HG02884 (cell line): ENCODE results near the gene AVL9.
"Not testable (repeated sequence)": the region's sequence is repeated elsewhere in the genome, so short reads cannot be mapped to it uniquely, and the experiment has no call there.

Experiments used
- ATAC-seq: cut with Tn5 transposase; IDR thresholded peaks from one replicate; pipeline ENCODE4 v1.9.1; 2021; ENCODE audit warnings: mild to moderate bottlenecking, moderate library complexity; ENCODE audit not compliant: unreplicated experiment

AVL9 gene

DNA sequence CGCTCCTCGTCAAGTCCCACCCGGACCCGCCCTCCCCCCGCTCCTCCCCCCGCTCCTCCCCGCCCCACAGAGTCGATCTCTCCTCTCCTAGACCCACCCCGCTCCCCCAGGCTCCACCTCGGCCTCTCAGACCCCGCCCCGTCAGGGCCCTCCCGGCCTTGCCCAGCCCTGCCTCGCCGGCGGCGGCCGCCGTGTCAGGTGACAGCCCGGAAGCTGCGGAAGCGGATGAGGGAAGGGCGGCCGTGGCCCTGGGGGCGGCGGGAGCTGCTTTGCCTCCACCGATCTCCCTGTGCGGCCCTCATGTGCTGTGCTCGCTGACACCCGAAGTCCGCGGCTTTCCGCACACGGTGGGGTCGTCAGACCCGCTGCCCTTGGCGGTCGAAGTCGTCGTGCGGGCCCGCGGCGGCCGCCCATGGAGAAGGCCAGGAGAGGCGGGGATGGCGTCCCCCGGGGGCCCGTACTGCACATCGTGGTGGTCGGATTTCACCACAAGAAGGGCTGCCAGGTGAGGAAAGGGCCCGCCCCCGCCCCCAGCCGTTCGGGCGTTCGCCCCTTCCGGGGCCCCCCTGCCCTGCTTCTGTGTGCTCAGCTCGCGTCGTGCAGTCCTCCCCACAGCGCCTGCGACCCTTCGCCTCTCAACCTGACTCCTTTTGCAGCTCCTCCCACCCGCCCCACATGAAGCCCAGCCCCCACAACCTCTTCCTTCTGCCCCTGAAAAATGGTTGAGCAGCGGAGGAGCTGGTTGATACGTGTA is at the start of gene AVL9:
AVL9 (plus strand) TSS at position 192 of the 754 bp plus-strand sequence; CDS start at position 413, 221 bp downstream.
- peak; percentile 90 for ATAC-seq

DNA sequence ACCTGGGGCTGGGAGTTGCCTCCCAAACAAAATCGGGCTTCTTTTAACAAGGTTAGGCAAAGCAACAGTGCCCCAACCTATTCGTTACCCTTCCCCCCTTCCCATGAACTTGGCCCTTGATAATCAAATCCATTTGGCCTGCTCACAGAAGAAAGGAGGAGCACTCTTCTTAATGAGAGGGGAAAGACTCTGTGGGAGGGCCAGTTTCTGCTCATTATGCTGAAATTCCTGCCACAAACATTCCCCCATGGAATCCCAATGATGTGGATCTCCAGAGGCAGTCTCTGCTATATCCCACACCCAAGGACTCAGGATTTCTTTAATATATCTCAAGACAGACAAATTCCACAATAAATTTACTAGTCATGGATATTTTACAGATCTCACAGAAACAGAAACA is 48.1 kb upstream of the AVL9 start:
- ATAC-seq, result no peak

DNA sequence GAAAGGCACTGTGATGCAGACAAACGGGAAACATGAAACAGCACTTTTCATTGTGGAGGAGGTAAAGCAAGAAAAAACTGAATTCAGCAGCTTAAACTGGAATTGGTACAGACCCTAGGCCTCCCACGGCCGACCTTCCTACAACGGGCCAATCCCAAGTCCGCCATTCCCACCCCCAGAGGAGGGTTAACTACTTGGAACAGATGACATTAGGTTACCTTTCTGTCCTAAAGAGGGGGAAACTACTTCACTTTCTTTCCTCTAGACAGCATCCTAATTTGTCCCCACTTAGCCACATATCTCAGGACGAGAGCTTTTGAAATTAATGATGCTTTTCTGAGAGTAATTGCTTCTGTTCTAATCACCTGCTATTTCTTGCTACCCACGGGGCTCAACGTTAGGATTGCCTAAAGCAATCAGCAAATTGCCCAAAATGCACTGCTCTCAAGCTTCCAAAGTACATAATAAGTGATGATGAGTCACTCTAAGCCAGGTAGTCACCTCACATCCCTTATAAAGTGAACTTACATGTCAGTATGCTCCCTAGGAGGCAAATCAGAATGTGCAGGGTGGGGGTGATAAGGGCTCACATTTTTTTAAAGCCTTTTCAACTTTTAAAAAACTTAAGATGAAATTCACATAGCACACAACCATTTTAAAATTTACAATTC is 41.8 kb upstream of the AVL9 start:
- ATAC-seq, result no peak

DNA sequence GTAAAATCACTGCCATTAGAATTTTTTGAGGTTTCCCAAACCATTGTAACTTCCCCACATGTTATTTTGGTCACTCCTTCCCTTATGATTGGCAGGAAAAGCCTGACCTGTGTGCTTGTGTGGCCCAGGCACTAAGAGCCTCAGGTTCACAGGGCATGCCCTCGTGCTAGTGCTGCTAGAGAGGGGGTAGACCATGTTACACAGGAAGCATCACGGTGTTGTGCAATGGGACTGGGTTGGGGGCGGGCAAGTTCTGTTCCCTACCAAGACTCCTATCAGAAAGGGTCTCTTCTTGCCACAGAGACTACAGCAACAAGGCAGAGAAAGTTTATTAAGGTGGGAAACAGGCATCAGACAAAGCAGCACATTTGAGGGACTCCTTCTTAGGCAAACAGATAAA is 37.3 kb upstream of the AVL9 start:
- no peak for ATAC-seq

DNA sequence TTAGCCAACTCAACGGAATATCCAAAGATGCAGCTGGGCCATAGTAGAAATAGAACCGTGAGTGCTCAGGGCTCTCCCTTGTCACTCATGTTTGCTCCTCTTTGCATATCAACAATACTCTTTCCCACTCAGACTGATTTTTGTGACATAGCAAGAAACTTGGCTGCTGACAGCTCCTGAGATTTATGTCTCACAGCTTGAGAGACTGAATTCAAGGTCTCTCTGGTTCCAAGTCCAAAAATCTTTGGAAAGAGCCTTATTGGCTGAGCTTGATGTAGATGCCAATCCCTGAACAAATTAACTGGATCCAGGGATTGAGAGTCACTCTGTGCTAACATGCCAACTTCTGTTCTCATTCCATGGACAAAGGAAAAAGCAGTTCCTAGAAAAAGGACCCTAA is 35.5 kb upstream of the AVL9 start:
- ATAC-seq, result no peak

DNA sequence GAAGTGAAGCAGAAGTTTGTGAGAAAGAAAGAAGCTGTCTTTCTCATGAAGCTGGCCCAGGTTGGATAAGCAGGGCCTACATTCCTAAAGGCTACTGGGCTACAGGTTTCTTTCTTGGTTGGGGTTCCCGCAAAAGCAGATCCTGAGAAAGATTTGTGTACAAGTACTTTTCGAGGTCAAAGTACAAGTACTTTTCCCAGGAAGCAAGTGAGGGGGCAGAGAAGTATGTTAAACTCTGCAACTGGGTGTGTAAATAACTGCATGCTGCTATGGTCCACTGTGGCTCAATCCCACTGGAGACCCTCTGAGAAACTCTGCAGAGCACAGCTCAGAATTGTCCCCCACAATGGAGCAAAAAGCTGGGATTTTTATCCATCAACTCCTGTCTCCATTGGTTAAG is 33.8 kb upstream of the AVL9 start:
- ATAC-seq, result no peak

DNA sequence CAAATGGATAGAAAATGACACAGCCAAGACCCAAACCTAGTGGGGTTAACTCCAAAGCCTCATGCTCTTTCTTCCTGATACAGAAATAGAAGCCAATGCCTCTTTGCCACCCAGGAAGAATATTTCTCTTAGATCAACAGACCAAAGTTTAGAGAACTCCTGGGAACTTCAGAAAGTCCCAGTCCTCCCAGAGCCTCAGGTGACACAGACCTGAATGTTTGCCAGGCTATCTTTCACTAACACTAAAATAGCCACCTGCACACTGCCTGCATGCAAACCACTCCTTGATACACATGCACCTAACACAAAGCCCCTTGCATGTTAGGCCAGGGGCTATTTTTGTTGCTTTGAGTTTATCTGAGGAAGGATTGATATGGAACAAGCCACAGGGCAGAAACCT is 32.8 kb upstream of the AVL9 start:
- no peak for ATAC-seq

DNA sequence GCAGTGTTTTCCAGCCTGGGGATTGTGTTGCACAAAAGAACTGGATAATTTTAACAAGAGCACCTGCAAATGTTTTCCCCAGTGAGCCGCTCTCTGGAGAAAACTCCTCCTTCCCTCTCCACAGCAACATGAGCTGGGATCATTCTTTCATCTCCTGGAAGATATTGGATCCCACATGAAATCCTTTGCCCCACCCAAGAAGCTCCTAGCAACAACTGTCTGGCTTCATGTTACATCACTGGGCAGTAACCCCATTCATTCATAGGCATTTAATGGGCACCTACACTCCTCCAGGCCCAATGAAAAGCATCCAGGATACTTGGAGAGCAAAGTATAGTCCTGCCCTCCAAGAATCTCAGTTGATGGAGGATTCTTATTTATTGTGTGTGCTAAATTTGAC is 32.3 kb upstream of the AVL9 start:
- ATAC-seq, result no peak

DNA sequence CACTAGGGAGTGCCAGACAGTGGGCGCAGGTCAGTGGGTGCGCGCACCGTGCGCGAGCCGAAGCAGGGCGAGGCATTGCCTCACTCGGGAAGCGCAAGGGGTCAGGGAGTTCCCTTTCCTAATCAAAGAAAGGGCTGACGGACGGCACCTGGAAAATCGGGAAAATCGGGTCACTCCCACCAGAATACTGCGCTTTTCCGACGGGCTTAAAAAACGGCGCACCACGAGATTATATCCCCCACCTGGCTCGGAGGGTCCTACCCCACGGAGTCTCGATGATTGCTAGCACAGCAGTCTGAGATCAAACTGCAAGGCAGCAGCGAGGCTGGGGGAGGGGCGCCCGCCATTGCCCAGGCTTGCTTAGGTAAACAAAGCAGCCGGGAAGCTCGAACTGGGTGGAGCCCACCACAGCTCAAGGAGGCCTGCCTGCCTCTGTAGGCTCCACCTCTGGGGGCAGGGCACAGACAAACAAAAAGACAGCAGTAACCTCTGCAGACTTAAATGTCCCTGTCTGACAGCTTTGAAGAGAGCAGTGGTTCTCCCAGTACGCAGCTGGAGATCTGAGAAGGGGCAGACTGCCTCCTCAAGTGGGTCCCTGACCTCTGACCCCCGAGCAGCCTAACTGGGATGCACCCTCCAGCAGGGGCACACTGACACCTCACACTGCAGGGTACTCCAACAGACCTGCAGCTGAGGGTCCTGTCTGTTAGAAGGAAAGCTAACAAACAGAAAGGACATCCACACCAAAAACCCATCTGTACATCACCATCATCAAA is 30.5 kb upstream of the AVL9 start:
- not testable (repeated sequence) for ATAC-seq

DNA sequence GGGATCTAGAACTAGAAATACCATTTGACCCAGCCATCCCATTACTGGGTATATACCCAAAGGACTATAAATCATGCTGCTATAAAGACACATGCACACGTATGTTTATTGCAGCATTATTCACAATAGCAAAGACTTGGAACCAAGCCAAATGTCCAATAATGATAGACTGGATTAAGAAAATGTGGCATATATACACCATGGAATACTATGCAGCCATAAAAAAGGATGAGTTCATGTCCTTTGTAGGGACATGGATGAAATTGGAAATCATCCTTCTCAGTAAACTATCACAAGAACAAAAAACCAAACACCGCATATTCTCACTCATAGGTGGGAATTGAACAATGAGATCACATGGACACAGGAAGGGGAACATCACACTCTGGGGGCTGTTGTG is 25.3 kb upstream of the AVL9 start:
- not testable (repeated sequence) for ATAC-seq

DNA sequence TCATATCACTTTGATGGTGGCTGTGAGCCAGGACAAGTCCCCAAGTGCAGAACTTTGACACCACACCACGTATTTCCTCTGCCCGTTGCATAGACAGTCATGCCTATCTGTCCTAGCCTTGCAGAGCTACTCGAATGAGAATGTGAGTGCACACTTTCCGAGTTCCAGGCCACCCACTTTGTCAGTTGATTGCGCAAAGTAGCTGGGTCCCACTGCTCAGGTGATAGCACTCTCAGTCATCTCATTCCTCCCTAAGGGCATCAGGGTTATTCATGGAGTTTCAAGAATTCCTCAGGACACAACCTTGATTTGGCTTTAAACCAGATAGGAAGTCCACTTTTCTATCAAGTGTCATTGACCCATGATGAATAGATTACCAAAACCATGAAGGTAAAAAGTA is 24.4 kb upstream of the AVL9 start:
- no peak for ATAC-seq

DNA sequence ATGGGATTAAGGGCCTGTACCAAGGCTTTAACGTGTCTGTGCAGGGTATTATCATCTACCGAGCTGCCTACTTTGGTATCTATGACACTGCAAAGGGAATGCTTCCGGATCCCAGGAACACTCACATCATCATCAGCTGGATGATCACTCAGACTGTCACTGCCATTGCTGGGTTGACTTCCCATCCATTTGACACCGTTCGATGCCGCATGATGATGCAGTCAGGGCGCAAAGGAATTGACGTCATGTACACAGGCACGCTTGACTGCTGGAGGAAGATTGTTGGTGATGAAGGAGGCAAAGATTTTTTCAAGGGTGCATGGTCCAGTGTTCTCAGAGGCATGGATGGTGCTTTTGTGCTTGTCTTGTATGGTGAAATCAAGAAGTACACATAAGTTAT is 23.3 kb upstream of the AVL9 start:
- no peak for ATAC-seq

DNA sequence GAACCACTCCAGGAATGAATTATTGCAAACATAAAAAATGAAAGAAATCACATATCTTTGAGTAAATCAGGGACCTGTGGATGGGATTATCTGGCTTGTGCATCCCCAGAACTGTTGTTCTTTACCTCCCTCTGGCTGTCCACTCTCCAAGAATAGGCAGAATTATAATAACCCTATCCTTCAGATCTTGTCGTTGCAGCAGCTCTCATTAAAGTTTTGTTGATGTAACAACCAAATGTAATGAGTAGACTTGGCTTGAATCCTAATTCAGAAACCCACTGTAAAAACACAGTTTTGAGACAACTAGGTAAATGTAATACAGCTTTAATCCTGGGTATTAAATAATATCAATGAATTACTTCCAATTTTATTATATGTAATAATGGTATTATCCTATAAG is 21.3 kb upstream of the AVL9 start:
- ATAC-seq, result no peak

DNA sequence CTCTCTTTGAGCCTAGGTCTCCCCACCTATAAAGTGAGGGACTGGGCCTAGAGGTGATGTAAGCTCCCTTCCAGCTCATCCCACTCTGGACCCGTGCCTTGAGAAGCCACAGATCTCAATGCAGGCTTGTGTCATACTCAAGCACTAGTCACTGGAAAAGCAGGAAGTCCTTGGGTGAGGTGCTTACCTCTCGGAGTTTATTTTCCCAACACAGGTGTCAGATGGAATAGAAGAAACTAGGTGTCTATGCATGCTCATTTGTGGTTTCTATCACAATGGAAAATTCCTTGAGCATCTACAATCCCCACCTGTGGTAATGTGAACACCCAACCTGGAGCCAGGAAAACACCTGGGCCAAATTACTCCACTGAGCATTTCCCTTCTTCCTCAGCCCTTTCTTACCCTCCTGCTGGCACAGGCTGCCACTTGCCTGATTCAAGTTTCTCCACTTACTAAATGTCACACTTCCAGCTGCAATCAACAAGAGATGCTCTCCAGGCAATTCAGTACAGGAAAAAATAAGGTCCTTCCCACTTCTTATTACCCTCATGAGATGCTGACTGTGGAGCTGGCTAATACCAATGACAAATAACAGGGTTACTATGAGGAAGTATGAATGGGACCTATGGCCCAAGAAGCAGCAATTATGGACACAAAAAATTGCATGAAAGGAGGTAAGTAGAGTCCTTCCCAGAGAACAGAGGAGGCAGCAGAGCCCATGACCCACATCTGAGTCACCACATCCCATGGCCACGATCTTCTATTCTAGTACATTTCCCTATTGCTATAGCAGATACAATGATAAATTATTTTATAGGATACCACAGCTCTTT is 18.3 kb upstream of the AVL9 start:
- ATAC-seq, result no peak

DNA sequence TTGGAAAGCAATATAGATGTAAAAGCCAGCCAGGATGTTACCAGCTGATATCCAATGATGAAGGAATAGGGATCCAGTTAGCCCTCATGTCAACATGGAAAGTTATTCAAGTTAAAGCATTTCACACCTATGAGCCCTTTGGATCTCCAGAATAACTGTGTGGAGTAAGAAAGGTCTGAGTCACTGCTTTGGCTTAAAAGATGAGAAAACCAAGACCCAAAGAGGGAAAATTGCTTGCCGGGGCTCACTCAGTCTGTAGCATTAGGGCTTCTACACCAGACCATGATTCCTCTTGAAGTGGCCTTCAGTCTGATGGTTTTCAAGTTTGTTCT is 17.7 kb upstream of the AVL9 start:
- no peak for ATAC-seq

DNA sequence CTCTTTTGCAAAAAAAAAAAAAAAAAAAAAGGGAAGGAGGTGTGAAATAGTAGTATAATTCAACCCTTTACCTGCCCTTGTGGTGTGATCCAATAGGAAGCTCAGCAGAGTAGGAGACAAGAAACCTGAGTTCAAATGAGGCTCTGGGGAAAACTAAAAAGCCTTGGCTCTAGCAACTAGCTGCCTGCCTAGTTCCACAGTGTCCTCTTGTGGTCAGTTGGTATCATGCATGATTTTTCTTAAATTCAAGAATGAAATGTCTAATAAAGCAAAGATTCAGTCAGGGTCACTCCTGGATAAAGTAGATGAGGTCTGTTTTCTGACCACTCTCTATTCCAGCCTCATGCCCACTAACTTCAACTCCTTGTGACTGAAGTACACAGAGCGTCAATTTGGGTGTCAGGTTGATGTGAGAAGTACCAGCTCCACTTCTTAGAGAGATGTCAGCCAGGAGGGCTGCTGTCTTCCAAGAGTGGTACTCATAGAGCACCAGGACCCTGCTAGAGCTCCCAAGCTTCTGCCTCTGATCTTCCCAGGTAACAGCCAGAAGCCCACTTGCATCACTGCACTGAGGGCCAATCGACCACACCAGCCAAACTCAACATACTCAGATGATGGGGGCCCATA is 15.6 kb upstream of the AVL9 start:
- no peak for ATAC-seq

DNA sequence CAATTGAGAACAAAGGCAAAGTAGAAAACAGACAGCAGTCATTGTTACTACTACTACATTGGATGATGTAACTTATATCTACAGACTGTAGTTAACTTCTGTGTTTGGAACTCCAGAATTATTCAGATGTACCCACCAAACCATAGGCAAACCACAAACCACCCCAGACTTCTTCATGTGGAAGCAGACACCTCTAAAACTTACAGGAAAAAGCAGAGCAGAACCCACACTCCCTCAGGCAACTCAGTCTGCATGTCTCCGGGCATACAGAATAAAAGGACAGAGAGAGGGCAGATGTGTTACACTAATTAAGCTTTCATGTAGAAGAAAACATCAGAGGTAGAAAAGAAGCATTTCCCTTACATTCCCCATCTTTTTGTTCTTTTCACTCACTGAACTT is 14.1 kb upstream of the AVL9 start:
- no peak for ATAC-seq

DNA sequence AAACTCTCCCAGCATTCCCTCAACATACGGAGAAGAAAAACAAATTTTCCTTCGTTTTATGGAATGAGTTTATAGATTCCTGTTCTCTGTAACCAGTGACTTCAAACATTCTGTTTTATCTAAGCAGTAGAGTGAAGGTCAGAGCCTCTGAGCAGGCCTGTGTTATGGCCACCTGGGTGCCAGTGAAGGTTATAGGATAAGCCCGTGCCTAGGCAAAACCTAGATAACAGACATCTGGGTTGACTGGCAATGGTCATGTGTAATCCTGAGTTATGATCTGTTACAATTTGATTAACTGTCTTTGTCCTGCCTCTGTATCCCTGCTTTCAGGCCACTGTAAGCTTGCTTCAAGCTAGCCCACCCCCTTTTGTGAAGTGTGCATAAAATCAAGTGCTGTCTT is 13.4 kb upstream of the AVL9 start:
- ATAC-seq, result no peak

DNA sequence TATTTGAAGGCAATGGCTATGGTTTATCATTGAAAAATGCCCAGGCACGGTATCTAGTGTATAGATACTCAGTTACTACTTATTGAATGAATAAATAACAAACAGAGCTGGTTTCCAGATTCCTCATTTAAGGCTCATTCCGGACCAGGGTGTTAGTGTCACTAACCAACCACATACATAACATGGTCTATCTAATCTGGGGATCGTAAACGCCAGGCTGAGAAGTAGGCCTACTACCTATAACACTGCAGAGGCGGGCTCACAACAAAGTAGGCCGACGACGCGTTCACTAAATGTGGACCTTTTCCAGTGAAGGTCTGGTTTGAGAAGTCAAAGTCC is 5.5 kb upstream of the AVL9 start:
- ATAC-seq, result no peak

DNA sequence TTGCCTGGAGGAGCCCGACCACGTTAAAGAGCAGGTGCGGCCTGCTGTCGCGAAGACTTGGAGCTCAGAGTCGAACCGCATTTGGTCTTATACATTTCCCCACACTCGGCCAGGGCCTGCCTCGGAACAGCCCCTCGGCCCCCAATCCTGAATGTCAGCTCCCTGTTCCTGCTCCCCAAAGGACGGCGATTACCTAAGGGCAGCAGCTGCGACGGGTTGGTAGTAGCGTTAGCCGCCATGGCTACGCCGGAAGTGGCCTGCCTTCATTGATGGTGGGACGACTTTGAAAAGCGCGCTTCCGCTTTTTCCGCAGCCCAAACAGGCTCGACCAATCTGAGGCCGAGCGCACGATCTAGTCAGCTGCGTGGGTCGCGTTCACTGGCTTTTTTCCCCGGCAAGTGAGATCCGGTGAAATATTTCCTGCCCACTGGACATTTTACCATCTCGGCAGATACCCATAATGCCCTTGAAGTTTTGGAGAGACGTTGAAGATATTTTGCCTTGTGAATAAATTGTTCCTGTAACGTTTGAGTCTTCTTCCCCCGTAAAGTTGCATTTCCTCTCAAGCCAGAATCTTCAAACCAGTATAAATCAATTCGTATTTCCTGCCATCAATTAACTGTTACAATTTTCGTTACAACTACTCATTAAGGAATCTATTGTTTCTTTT is 5.0 kb upstream of the AVL9 start, which contains the start of gene LSM5:
LSM5 (minus strand) TSS at position 254 of the 670 bp plus-strand sequence; CDS start at position 239, 15 bp downstream.
- peak; percentile 85 for ATAC-seq
